ENCODE data around the gene BFSP1. TPM values are rescaled to one million over a fixed set of nuclear protein-coding genes. Genes with fewer than 3 reads are reported as not detected.

The BFSP1 gene
- total and polyA plus RNA-seq, 2 donors (not counting 3 experiments of a cell fraction or from before 2014, with no cell fraction given): 3.1 to 5.2 TPM

GRCh38 chr20:17569616-17570346 lies 38.6 kb upstream of the BFSP1 start, which contains the start of gene DSTN:
TSS of gene DSTN (plus strand) at chr20:17570075. CDS start at chr20:17570209, 134 bp downstream.
- dilution Hi-C loops (cut with MboI; ENCODE audit: extremely low pct_ligation_motif_present, low sequenced_read_pairs): no loop called here
- TF ChIP-seq POLR2A (IDR thresholded peaks at IDR 0.05; ENCODE audit: low read depth, low read length) (peak; percentile 87), POLR2AphosphoS5 (IDR thresholded peaks at IDR 0.05; ENCODE audit: insufficient read depth, low read depth, low read length) (peak; percentile 87), GATA2 (IDR thresholded peaks at IDR 0.05; ENCODE audit: insufficient read depth, insufficient read length, low read depth, low read length) (no peak)
- ChIA-PET POLR2A (interaction anchor here (0.7 to 2.0 kb wide), 9 partner anchors 10 to 40 kb away, joined by 3 to 22 read pairs (median 5); partner anchors contain the start of gene BFSP1), CTCF (interaction anchor here (0.6 to 3.1 kb wide), 17 partner anchors 9 to 113 kb away, joined by 3 to 42 read pairs (median 8); partner anchors contain the start of genes BFSP1 and RRBP1)
- Histone ChIP-seq H3K36me3 (ENCODE audit: control insufficient read depth in 2 of 2, extremely low read depth in 1 of 2, insufficient read depth in 2 of 2, low read length in 2 of 2) (no peaks in the 10 kb centered on the region), H3K9me1 (replicated peaks; ENCODE audit: control insufficient read depth, extremely low read depth, insufficient read depth, low read length) (no peaks in the 10 kb centered on the region), H3K4me3 (replicated peaks in 1 of 3; ENCODE audit: insufficient read depth in 1 of 3, low read depth in 1 of 3, low read length in 3 of 3) (peak within 1 kb of the TSS; percentile 84 to 92 (median 88)), H3K4me1 (ENCODE audit: control insufficient read depth, extremely low read depth, insufficient read depth, low read length) (peaks cover 23% of the 10 kb centered on the region), H3K27me3 (ENCODE audit: control insufficient read depth in 2 of 2, insufficient read depth in 2 of 2, low read length in 2 of 2) (no peaks in the 10 kb centered on the region), H4K20me1 (replicated peaks; ENCODE audit: control insufficient read depth, extremely low read depth, insufficient read depth, low read length) (no peaks in the 10 kb centered on the region), H3K9ac (replicated peaks; ENCODE audit: extremely low read depth, insufficient read depth, low read length) (peak within 1 kb of the TSS; percentile 90), H3K9me3 (replicated peaks; ENCODE audit: control insufficient read depth, insufficient read depth, low read length) (no peaks in the 10 kb centered on the region), H3K27ac (ENCODE audit: insufficient read depth, low read depth, low read length) (peak within 1 kb of the TSS; percentile 91), H3K79me2 (ENCODE audit: control insufficient read depth, insufficient read depth, low read length) (peaks cover 47% of the 10 kb centered on the region), H2AFZ (ENCODE audit: low read depth, low read length) (peak within 1 kb of the TSS; percentile 41), H3K4me2 (ENCODE audit: insufficient read depth, low read length) (peak within 1 kb of the TSS; percentile 94)
- peak; percentile 88 for FAIRE-seq
- intact Hi-C loops (cut with micrococcal nuclease): loop anchor here (1.0 to 2.0 kb wide), 8 partner anchors 11 to 402 kb away; partner anchors contain the start of genes BFSP1 and RRBP1
- BruUV-seq (replicated peaks): no TSS peak
- peak; percentile 95 for DNase-seq (ENCODE audit: low read depth, low spot score)

DNA sequence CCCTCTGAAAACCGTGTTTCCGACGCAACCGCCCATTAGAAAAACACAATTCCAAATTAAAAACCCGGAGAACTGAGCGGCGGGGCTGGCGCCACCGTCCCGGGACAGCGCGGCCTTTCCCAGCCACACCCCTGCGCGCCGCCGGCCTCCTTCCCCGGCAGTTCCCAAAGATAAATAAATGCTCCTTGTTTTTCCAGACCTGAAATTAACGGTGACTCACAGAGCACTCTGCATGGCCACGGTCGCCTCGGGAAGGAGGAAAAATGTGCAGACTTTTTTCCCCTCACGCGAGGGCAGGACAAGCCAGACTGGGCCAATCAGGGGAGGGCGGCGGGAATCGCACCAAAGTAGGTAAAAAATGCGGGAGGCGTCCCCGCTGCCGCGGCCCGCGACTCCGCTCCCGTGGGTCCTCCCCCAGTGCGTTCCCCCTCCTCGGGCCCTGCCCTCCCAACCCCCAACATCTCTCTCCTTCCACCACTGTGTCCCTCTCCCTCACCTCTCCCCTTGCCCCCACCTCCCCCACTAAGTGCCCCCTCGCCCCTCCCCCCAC lies 37.9 kb upstream of the BFSP1 start:
- no TSS peak for BruUV-seq (replicated peaks)
- FAIRE-seq: peak; percentile 93
- POLR2A ChIA-PET: interaction anchor here (1.7 to 2.0 kb wide), 2 partner anchors 10 to 11 kb away, joined by 5 to 22 read pairs; no protein-coding TSS in a partner anchor

More for the DNA sequence above, 37.9 kb upstream of the BFSP1 start:
- no peaks in the 10 kb centered on the region for H3K9me1 ChIP-seq (replicated peaks; ENCODE audit: control insufficient read depth, extremely low read depth, insufficient read depth, low read length)
- H3K36me3 ChIP-seq (ENCODE audit: control insufficient read depth in 2 of 2, extremely low read depth in 1 of 2, insufficient read depth in 2 of 2, low read length in 2 of 2): no peaks in the 10 kb centered on the region
- H3K27me3 ChIP-seq (ENCODE audit: control insufficient read depth in 2 of 2, insufficient read depth in 2 of 2, low read length in 2 of 2): no peaks in the 10 kb centered on the region
- CTCF ChIA-PET: interaction anchor here (1.6 to 2.1 kb wide), 4 partner anchors 9 to 80 kb away, joined by 6 to 13 read pairs (median 9); no protein-coding TSS in a partner anchor
- dilution Hi-C loops (cut with MboI; ENCODE audit: extremely low pct_ligation_motif_present, low sequenced_read_pairs): no loop called here
- H3K27ac ChIP-seq (ENCODE audit: insufficient read depth, low read depth, low read length): peak overlapping the region; percentile 91
- H3K4me1 ChIP-seq (ENCODE audit: control insufficient read depth, extremely low read depth, insufficient read depth, low read length): peaks cover 23% of the 10 kb centered on the region
- TF ChIP-seq POLR2A (IDR thresholded peaks at IDR 0.05; ENCODE audit: low read depth, low read length) (peak; percentile 77), MYC (IDR thresholded peaks at IDR 0.05; ENCODE audit: low read depth, low read length) (no peak), CTCF (IDR thresholded peaks at IDR 0.05; ENCODE audit: extremely low read depth in 1 of 2, insufficient read depth in 1 of 2, low read depth in 1 of 2, low read length in 2 of 2) (no peak), MAX (IDR thresholded peaks at IDR 0.05; ENCODE audit: insufficient read depth, insufficient read length) (peak; percentile 57), EZH2 (IDR thresholded peaks at IDR 0.05; ENCODE audit: borderline replicate concordance, low read depth, low read length, severe bottlenecking) (no peak), FOS (IDR thresholded peaks at IDR 0.05; ENCODE audit: borderline replicate concordance, insufficient read depth, low read length) (peak; percentile 68), POLR2AphosphoS5 (IDR thresholded peaks at IDR 0.05; ENCODE audit: insufficient read depth, low read depth, low read length) (peak; percentile 84), JUN (IDR thresholded peaks at IDR 0.05; ENCODE audit: borderline replicate concordance, insufficient read depth, insufficient read length, low read depth) (peak; percentile 64)
- DNase-seq (ENCODE audit: low read depth, low spot score): peak; percentile 99
- H3K4me2 ChIP-seq (ENCODE audit: insufficient read depth, low read length): peak overlapping the region; percentile 79
- peak overlapping the region; percentile 25 for H2AFZ ChIP-seq (ENCODE audit: low read depth, low read length)
- peak overlapping the region; percentile 90 for H3K9ac ChIP-seq (replicated peaks; ENCODE audit: extremely low read depth, insufficient read depth, low read length)
- H4K20me1 ChIP-seq (replicated peaks; ENCODE audit: control insufficient read depth, extremely low read depth, insufficient read depth, low read length): no peaks in the 10 kb centered on the region
- H3K4me3 ChIP-seq (replicated peaks in 1 of 3; ENCODE audit: insufficient read depth in 1 of 3, low read depth in 1 of 3, low read length in 3 of 3): peak overlapping the region in 2 of 3 experiments; percentile 56 to 84
- intact Hi-C loops (cut with micrococcal nuclease): loop anchor here (1.0 kb wide), 5 partner anchors 11 to 42 kb away; partner anchors contain the start of gene BFSP1
- H3K9me3 ChIP-seq (replicated peaks; ENCODE audit: control insufficient read depth, insufficient read depth, low read length): no peaks in the 10 kb centered on the region
- H3K79me2 ChIP-seq (ENCODE audit: control insufficient read depth, insufficient read depth, low read length): peaks cover 41% of the 10 kb centered on the region

Data from endothelial cell of umbilical vein (primary cell).